Measurements from ENCODE around the gene FAM187B. TPM values are rescaled to one million over a fixed set of nuclear protein-coding genes. Genes with fewer than 3 reads are reported as not detected.
"Not testable (repeated sequence)": the region's sequence is repeated elsewhere in the genome, so short reads cannot be mapped to it uniquely, and the experiment has no call there.

The FAM187B gene
- total RNA-seq, 1 experiment from 2014 or later: not detected

DNA sequence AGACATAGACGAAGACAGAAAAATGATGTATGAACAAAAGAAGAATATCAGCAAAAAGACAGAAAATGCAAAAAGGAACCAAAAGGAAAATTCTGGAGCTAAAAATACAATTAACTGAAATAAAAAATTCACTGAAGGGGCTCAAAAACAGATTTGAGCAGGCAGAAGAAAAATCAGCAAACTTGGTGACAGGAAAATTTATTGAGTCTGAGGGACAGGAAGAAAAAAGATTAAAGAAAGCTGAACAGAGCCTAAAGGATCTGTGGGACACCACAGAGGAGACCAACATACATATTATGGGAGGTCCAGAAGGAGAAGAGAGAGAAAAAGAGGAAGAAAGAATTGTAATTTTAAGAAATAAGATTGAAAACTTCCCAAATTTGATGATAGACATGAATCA is 12.9 kb upstream of the FAM187B start:
- no peaks in the 10 kb centered on the region for H3K9me2 ChIP-seq (ENCODE audit: insufficient read depth)
- intact Hi-C loops (cut with micrococcal nuclease): no loop called here
- no peaks in the 10 kb centered on the region for H3K79me2 ChIP-seq (ENCODE audit: insufficient read depth, low read length)
- H3K4me3 ChIP-seq (replicated peaks in 1 of 2; ENCODE audit: low read depth in 1 of 2, low read length in 2 of 2): no peak overlapping the region
- H3K9ac ChIP-seq (ENCODE audit: low read length): no peak overlapping the region
- DNase-seq (ENCODE audit: low read depth, low spot score): no peak
- no peak overlapping the region for H3K27ac ChIP-seq (ENCODE audit: low read depth, low read length)
- TF ChIP-seq RAD21 (IDR thresholded peaks at IDR 0.05; ENCODE audit: low read depth) (no peak), MAX (IDR thresholded peaks at IDR 0.05) (no peak), EZH2phosphoT487 (IDR thresholded peaks at IDR 0.05; ENCODE audit: borderline replicate concordance) (no peak)
- BruUV-seq (replicated peaks): no TSS peak
- ChIA-PET POLR2A (no interaction called here), RAD21 (ENCODE audit: low non-redundant PET in 1 of 2, low total read pairs in 2 of 2, uncharacterized antibody in 2 of 2, unreplicated experiment in 2 of 2) (no interaction called here), CTCF (no interaction called here)
- peaks cover 0 to 3% of the 10 kb centered on the region in 2 experiments; a peak in 2 of 4 replicates for H3K4me1 ChIP-seq (ENCODE audit: control insufficient read depth in 1 of 2, insufficient read depth in 2 of 2, low read length in 2 of 2)
- H3K4me2 ChIP-seq (ENCODE audit: low read length): no peak overlapping the region
- H3K36me3 ChIP-seq (ENCODE audit: control insufficient read depth in 1 of 2, insufficient read depth in 2 of 2, low read length in 2 of 2): no peaks in the 10 kb centered on the region
- ATAC-seq: no peak
- H3K27me3 ChIP-seq (ENCODE audit: insufficient read depth, low read length): no peaks in the 10 kb centered on the region
- no peak overlapping the region for H2AFZ ChIP-seq (ENCODE audit: low read depth, low read length, poor library complexity, severe bottlenecking)
- peaks cover 3 to 5% of the 10 kb centered on the region in 2 experiments; a peak in 1 of 4 replicates for H3K9me3 ChIP-seq (ENCODE audit: control insufficient read depth in 1 of 2, insufficient read depth in 1 of 2, low read depth in 1 of 2, low read length in 2 of 2)
- H4K20me1 ChIP-seq (ENCODE audit: insufficient read depth): no peaks in the 10 kb centered on the region

DNA sequence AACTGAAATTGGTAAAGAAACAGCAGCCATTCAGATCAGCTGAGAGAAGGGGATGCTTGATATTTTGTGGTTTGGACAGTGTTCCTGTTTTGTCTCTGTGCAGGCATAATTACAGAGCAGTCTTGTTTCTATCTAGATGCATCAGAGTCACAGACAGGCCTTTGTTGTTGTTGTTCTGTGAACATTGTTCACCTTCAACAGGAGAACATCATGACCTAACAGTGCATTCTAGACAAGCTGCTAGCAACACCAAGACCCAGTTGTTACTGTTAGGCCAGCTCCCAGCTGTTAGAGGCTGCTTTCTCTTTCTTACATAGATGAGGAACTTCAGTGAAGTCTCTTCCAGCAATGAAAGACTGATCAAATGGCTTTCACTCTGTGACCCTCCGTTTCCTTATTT is 11.8 kb upstream of the FAM187B start:
- intact Hi-C loops (cut with micrococcal nuclease): no loop called here
- Histone ChIP-seq H3K9ac (ENCODE audit: low read length) (no peak overlapping the region), H3K36me3 (ENCODE audit: control insufficient read depth in 1 of 2, insufficient read depth in 2 of 2, low read length in 2 of 2) (no peaks in the 10 kb centered on the region), H3K79me2 (ENCODE audit: insufficient read depth, low read length) (no peaks in the 10 kb centered on the region), H3K4me3 (replicated peaks in 1 of 2; ENCODE audit: low read depth in 1 of 2, low read length in 2 of 2) (no peak overlapping the region), H3K9me3 (ENCODE audit: control insufficient read depth in 1 of 2, insufficient read depth in 1 of 2, low read depth in 1 of 2, low read length in 2 of 2) (peaks cover 3 to 5% of the 10 kb centered on the region in 2 experiments; a peak in 1 of 4 replicates), H3K27me3 (ENCODE audit: insufficient read depth, low read length) (no peaks in the 10 kb centered on the region), H3K27ac (ENCODE audit: low read depth, low read length) (no peak overlapping the region), H3K4me2 (ENCODE audit: low read length) (no peak overlapping the region), H4K20me1 (ENCODE audit: insufficient read depth) (no peaks in the 10 kb centered on the region), H3K9me2 (ENCODE audit: insufficient read depth) (no peaks in the 10 kb centered on the region), H3K4me1 (ENCODE audit: control insufficient read depth in 1 of 2, insufficient read depth in 2 of 2, low read length in 2 of 2) (no peaks in the 10 kb centered on the region), H2AFZ (ENCODE audit: low read depth, low read length, poor library complexity, severe bottlenecking) (no peak overlapping the region)
- RAD21 ChIA-PET (ENCODE audit: low non-redundant PET in 1 of 2, low total read pairs in 2 of 2, uncharacterized antibody in 2 of 2, unreplicated experiment in 2 of 2): no interaction called here
- ATAC-seq (no peak), DNase-seq (ENCODE audit: low read depth, low spot score) (no peak)
- TF ChIP-seq RAD21 (IDR thresholded peaks at IDR 0.05; ENCODE audit: low read depth) (no peak), SP1 (IDR thresholded peaks at IDR 0.05; ENCODE audit: low read depth) (no peak), MAX (IDR thresholded peaks at IDR 0.05) (no peak), JUND (IDR thresholded peaks at IDR 0.05) (no peak), EZH2 (IDR thresholded peaks at IDR 0.05) (no peak), EGR1 (IDR thresholded peaks at IDR 0.05; ENCODE audit: low read depth) (no peak), TCF7L2 (IDR thresholded peaks at IDR 0.05; ENCODE audit: borderline replicate concordance, extremely low read depth, insufficient read depth, insufficient read length) (no peak), FOSL1 (IDR thresholded peaks at IDR 0.05; ENCODE audit: low read depth) (no peak), POLR2AphosphoS5 (IDR thresholded peaks at IDR 0.05; ENCODE audit: low read depth, low read length) (no peak), CTCF (IDR thresholded peaks at IDR 0.05 in 2 of 3, conservative IDR thresholded peaks at IDR 0.05 in 1 of 3; ENCODE audit: borderline replicate concordance in 1 of 3, insufficient read depth in 1 of 3, low read depth in 2 of 3, low read length in 2 of 3) (no peak)
- CTCF ChIA-PET: no interaction called here
- POLR2A ChIA-PET: no interaction called here
- BruUV-seq (replicated peaks): no TSS peak

- intact Hi-C loops (cut with micrococcal nuclease); DNase-seq (ENCODE audit: low read depth, low spot score); H3K4me3 ChIP-seq (replicated peaks in 1 of 2; ENCODE audit: low read depth in 1 of 2, low read length in 2 of 2); POLR2A ChIA-PET; CTCF ChIA-PET; H2AFZ ChIP-seq (ENCODE audit: low read depth, low read length, poor library complexity, severe bottlenecking); ATAC-seq; H3K27ac ChIP-seq (ENCODE audit: low read depth, low read length); H3K36me3 ChIP-seq (ENCODE audit: control insufficient read depth in 1 of 2, insufficient read depth in 2 of 2, low read length in 2 of 2); H3K79me2 ChIP-seq (ENCODE audit: insufficient read depth, low read length); H3K4me2 ChIP-seq (ENCODE audit: low read length); H3K9ac ChIP-seq (ENCODE audit: low read length); H3K9me2 ChIP-seq (ENCODE audit: insufficient read depth); H3K4me1 ChIP-seq (ENCODE audit: control insufficient read depth in 1 of 2, insufficient read depth in 2 of 2, low read length in 2 of 2); BruUV-seq (replicated peaks); H4K20me1 ChIP-seq (ENCODE audit: insufficient read depth); H3K27me3 ChIP-seq (ENCODE audit: insufficient read depth, low read length); H3K9me3 ChIP-seq (ENCODE audit: control insufficient read depth in 1 of 2, insufficient read depth in 1 of 2, low read depth in 1 of 2, low read length in 2 of 2); RAD21 ChIA-PET (ENCODE audit: low non-redundant PET in 1 of 2, low total read pairs in 2 of 2, uncharacterized antibody in 2 of 2, unreplicated experiment in 2 of 2): not testable (repeated sequence)
Measured at GRCh38 chr19:35239597-35239996, 11.1 kb upstream of the FAM187B start.

All from HCT116 (cell line).